Measurements from ENCODE around the gene CBARP. TPM values are rescaled to one million over a fixed set of nuclear protein-coding genes. Genes with fewer than 3 reads are reported as not detected.
A peak's percentile ranks its signal among the peaks of the same experiment; 100 is the strongest.
"Not testable (repeated sequence)": the region's sequence is repeated elsewhere in the genome, so short reads cannot be mapped to it uniquely, and the experiment has no call there.

CBARP gene
- polyA plus RNA-seq, 3 donors from 2014 or later = not detected

GRCh38 chr19:1249298-1249989 is 11.6 kb upstream of the CBARP start:
- Mint-ChIP-seq H3K4me3 (peak overlapping the region; percentile 83 to 91 (median 89)), H3K27ac (peak overlapping the region; percentile 88 to 96 (median 92)), H3K27me3 (ENCODE audit: low read depth in 3 of 3) (peaks cover 30 to 47% (median 35%) of the 10 kb centered on the region in 3 donors), H3K4me1 (peaks cover 9 to 10% of the 10 kb centered on the region in 2 donors), H3K36me3 (peaks cover 0 to 14% (median 5%) of the 10 kb centered on the region in 3 donors), H3K9me3 (no peaks in the 10 kb centered on the region)
- DNase-seq = peak; percentile 91 to 96 (median 95)

GRCh38 chr19:1248786-1249297 is 11.0 kb upstream of the CBARP start:
- Mint-ChIP-seq H3K27ac (peak overlapping the region; percentile 39 to 88 (median 78)), H3K36me3 (peaks cover 0 to 14% (median 5%) of the 10 kb centered on the region in 3 donors), H3K9me3 (no peaks in the 10 kb centered on the region), H3K4me1 (peaks cover 9 to 10% of the 10 kb centered on the region in 2 donors), H3K27me3 (ENCODE audit: low read depth in 3 of 3) (peaks cover 28 to 41% (median 33%) of the 10 kb centered on the region in 3 donors), H3K4me3 (peak overlapping the region; percentile 74 to 83 (median 75))
- peak; percentile 91 to 94 (median 92) for DNase-seq

GRCh38 chr19:1248139-1248785 is 10.5 kb upstream of the CBARP start, which contains the start of gene MIDN:
MIDN (plus strand) TSS chr19:1248583; CDS start chr19:1250297, 1,714 bp downstream.
- Mint-ChIP-seq H3K9me3 (no peaks in the 10 kb centered on the region), H3K4me1 (peaks cover 6 to 7% of the 10 kb centered on the region in 2 donors), H3K36me3 (peaks cover 0 to 11% (median 5%) of the 10 kb centered on the region in 3 donors), H3K4me3 (peak within 1 kb of the TSS; percentile 74 to 83 (median 75)), H3K27ac (peak within 1 kb of the TSS; percentile 55 to 91 (median 86)), H3K27me3 (ENCODE audit: low read depth in 3 of 3) (peaks cover 24 to 37% (median 28%) of the 10 kb centered on the region in 3 donors)
- DNase-seq = peak; percentile 83 to 85 (median 83)

- H3K27me3 Mint-ChIP-seq (ENCODE audit: low read depth in 3 of 3) = peaks cover 23 to 32% (median 25%) of the 10 kb centered on the region in 3 donors
- no peaks in the 10 kb centered on the region for H3K9me3 Mint-ChIP-seq
- H3K27ac Mint-ChIP-seq = peak overlapping the region; percentile 23 to 89 (median 74)
- H3K4me1 Mint-ChIP-seq = peaks cover 6 to 10% of the 10 kb centered on the region in 2 donors
- H3K36me3 Mint-ChIP-seq = peaks cover 0 to 11% (median 5%) of the 10 kb centered on the region in 3 donors
- no peak for DNase-seq
- peak overlapping the region in 3 of 5 donors; percentile 14 to 75 (median 61) for H3K4me3 Mint-ChIP-seq
Measured at GRCh38 chr19:1247748-1248138, 9.9 kb upstream of the CBARP start.

GRCh38 chr19:1246265-1247087 is 8.7 kb upstream of the CBARP start:
- H3K9me3 Mint-ChIP-seq, DNase-seq, H3K36me3 Mint-ChIP-seq: not testable (repeated sequence)
- Mint-ChIP-seq H3K4me3 (peak overlapping the region in 1 of 5 donors; percentile 13), H3K27me3 (ENCODE audit: low read depth in 3 of 3) (peaks cover 13 to 24% (median 16%) of the 10 kb centered on the region in 3 donors), H3K4me1 (peaks cover 9 to 18% of the 10 kb centered on the region in 2 donors), H3K27ac (peak overlapping the region in 5 of 6 donors; percentile 30 to 71 (median 35))

GRCh38 chr19:1245494-1246264 is 7.9 kb upstream of the CBARP start:
- Mint-ChIP-seq H3K4me3 (no peak overlapping the region), H3K27ac (peak overlapping the region in 1 of 6 donors; percentile 17), H3K36me3 (peaks cover 0 to 5% (median 4%) of the 10 kb centered on the region in 3 donors), H3K4me1 (peaks cover 13 to 26% of the 10 kb centered on the region in 2 donors), H3K9me3 (no peaks in the 10 kb centered on the region), H3K27me3 (ENCODE audit: low read depth in 3 of 3) (peaks cover 9 to 20% (median 14%) of the 10 kb centered on the region in 3 donors)
- DNase-seq = no peak

GRCh38 chr19:1244693-1245451 is 7.1 kb upstream of the CBARP start:
- peaks cover 0 to 4% (median 4%) of the 10 kb centered on the region in 3 donors for H3K36me3 Mint-ChIP-seq
- H3K9me3 Mint-ChIP-seq = no peaks in the 10 kb centered on the region
- peak overlapping the region; percentile 67 to 84 (median 81) for H3K4me3 Mint-ChIP-seq
- H3K27me3 Mint-ChIP-seq (ENCODE audit: low read depth in 3 of 3) = peaks cover 9 to 19% (median 13%) of the 10 kb centered on the region in 3 donors
- H3K27ac Mint-ChIP-seq = peak overlapping the region; percentile 85 to 98 (median 92)
- DNase-seq = peak in 1 of 3 donors; percentile 55
- H3K4me1 Mint-ChIP-seq = peaks cover 13 to 27% of the 10 kb centered on the region in 2 donors

GRCh38 chr19:1243768-1244692 is 6.2 kb upstream of the CBARP start:
- Mint-ChIP-seq H3K4me1 (peaks cover 16 to 31% of the 10 kb centered on the region in 2 donors), H3K36me3 (no peaks in the 10 kb centered on the region), H3K27me3 (ENCODE audit: low read depth in 3 of 3) (peaks cover 9 to 21% (median 10%) of the 10 kb centered on the region in 3 donors), H3K9me3 (no peaks in the 10 kb centered on the region), H3K27ac (peak overlapping the region; percentile 85 to 98 (median 92)), H3K4me3 (peak overlapping the region; percentile 67 to 84 (median 81))
- peak; percentile 84 to 89 (median 86) for DNase-seq

GRCh38 chr19:1241417-1242095 is 3.8 kb upstream of the CBARP start, which contains the start of gene ATP5F1D:
ATP5F1D (plus strand) TSS chr19:1241751; CDS start chr19:1241851, 100 bp downstream.
- Mint-ChIP-seq H3K9me3 (no peaks in the 10 kb centered on the region), H3K27ac (peak within 1 kb of the TSS; percentile 70 to 96 (median 90)), H3K4me3 (peak within 1 kb of the TSS; percentile 85 to 94 (median 87)), H3K4me1 (peaks cover 26 to 39% of the 10 kb centered on the region in 2 donors), H3K27me3 (ENCODE audit: low read depth in 3 of 3) (peaks cover 10 to 18% (median 13%) of the 10 kb centered on the region in 3 donors), H3K36me3 (no peaks in the 10 kb centered on the region)
- peak; percentile 87 to 89 (median 89) for DNase-seq

GRCh38 chr19:1240925-1241324 is 3.1 kb upstream of the CBARP start:
- H3K4me1 Mint-ChIP-seq = peaks cover 26 to 39% of the 10 kb centered on the region in 2 donors
- no peaks in the 10 kb centered on the region for H3K9me3 Mint-ChIP-seq
- peak overlapping the region in 5 of 6 donors; percentile 70 to 96 (median 91) for H3K27ac Mint-ChIP-seq
- no peak for DNase-seq
- H3K27me3 Mint-ChIP-seq (ENCODE audit: low read depth in 3 of 3) = peaks cover 10 to 18% (median 13%) of the 10 kb centered on the region in 3 donors
- H3K36me3 Mint-ChIP-seq = no peaks in the 10 kb centered on the region
- H3K4me3 Mint-ChIP-seq = peak overlapping the region; percentile 85 to 94 (median 87)
